ENCODE results near the gene GLCCI1. TPM values are rescaled to one million over a fixed set of nuclear protein-coding genes. Genes with fewer than 3 reads are reported as not detected.
A peak's percentile ranks its signal among the peaks of the same experiment; 100 is the strongest.

GLCCI1 gene
- polyA plus RNA-seq, 2 donors, result 1.4 to 2.2 TPM

- WGBS, 2 donors, result 70 to 71% methylated on average over 5 of the region's 5 CpGs
- Histone ChIP-seq H3K36me3 (ENCODE audit: control insufficient read depth in 2 of 2, insufficient read depth in 2 of 2, low read length in 1 of 2) (no peaks in the 10 kb centered on the region), H3K4me1 (ENCODE audit: control insufficient read depth in 2 of 2, insufficient read depth in 2 of 2, low read length in 1 of 2) (no peaks in the 10 kb centered on the region), H3K4me3 (ENCODE audit: low read depth in 1 of 2, low read length in 2 of 2) (no peak overlapping the region), H3K9me3 (ENCODE audit: control insufficient read depth in 2 of 2, insufficient read depth in 1 of 2, low read depth in 1 of 2, low read length in 1 of 2) (no peaks in the 10 kb centered on the region), H3K27ac (ENCODE audit: low read depth in 2 of 2, low read length in 1 of 2) (peak overlapping the region; percentile 43 to 53), H3K27me3 (ENCODE audit: control insufficient read depth in 1 of 2, insufficient read depth in 2 of 2, low read length in 2 of 2) (no peaks in the 10 kb centered on the region)
These were observed 163.4 kb downstream of the GLCCI1 start for GRCh38 chr7:8131694-8132605.

DNA sequence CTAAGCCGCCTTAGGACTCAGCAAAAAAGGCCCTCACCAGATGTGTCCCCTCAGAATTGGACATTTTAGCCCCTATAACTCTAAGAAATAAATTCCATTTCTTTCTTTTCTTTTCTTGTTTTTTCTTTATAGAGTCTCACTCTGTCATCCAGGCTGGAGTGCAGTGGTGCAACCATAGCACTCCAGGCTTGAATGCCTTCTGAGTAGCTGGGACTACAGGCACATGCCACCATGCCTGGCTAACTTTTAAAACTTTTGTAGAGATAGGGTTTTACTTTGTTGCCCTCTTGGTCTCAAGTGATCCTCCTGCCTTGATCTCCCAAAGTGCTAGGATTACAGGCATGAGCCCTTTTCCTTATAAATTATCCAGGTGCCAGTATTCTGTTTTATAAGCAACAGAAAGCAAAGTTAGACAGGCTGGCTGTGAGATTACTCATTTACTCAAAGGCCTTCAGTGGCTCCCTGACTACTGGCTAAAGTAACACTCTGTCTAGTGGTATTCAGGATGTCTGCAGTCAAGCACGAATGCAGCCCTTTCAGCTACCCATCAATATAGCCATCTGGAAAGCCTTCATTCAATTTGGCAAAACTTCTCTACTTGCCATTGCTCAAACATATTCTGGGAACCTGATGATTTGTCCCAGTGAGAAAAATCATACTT is 164.7 kb downstream of the GLCCI1 start:
- Histone ChIP-seq H3K27me3 (ENCODE audit: control insufficient read depth in 1 of 2, insufficient read depth in 2 of 2, low read length in 2 of 2) (no peaks in the 10 kb centered on the region), H3K4me3 (ENCODE audit: low read depth in 1 of 2, low read length in 2 of 2) (no peak overlapping the region), H3K4me1 (ENCODE audit: control insufficient read depth in 2 of 2, insufficient read depth in 2 of 2, low read length in 1 of 2) (no peaks in the 10 kb centered on the region), H3K36me3 (ENCODE audit: control insufficient read depth in 2 of 2, insufficient read depth in 2 of 2, low read length in 1 of 2) (no peaks in the 10 kb centered on the region), H3K27ac (ENCODE audit: low read depth in 2 of 2, low read length in 1 of 2) (no peak overlapping the region), H3K9me3 (ENCODE audit: control insufficient read depth in 2 of 2, insufficient read depth in 1 of 2, low read depth in 1 of 2, low read length in 1 of 2) (no peaks in the 10 kb centered on the region)
- WGBS, 2 donors, result 81 to 85% methylated on average over 2 of the region's 2 CpGs

GRCh38 chr7:8134089-8134733 is 165.6 kb downstream of the GLCCI1 start:
- H3K27ac ChIP-seq (ENCODE audit: low read depth in 2 of 2, low read length in 1 of 2), result peak overlapping the region in 1 of 2 donors; percentile 34
- WGBS, 2 donors, result 65 to 71% methylated on average over 10 of the region's 10 CpGs

GRCh38 chr7:8135417-8135816 is 166.8 kb downstream of the GLCCI1 start:
- Histone ChIP-seq H3K27me3 (ENCODE audit: control insufficient read depth in 1 of 2, insufficient read depth in 2 of 2, low read length in 2 of 2) (no peaks in the 10 kb centered on the region), H3K9me3 (ENCODE audit: control insufficient read depth in 2 of 2, insufficient read depth in 1 of 2, low read depth in 1 of 2, low read length in 1 of 2) (no peaks in the 10 kb centered on the region), H3K4me1 (ENCODE audit: control insufficient read depth in 2 of 2, insufficient read depth in 2 of 2, low read length in 1 of 2) (no peaks in the 10 kb centered on the region), H3K36me3 (ENCODE audit: control insufficient read depth in 2 of 2, insufficient read depth in 2 of 2, low read length in 1 of 2) (no peaks in the 10 kb centered on the region), H3K27ac (ENCODE audit: low read depth in 2 of 2, low read length in 1 of 2) (no peak overlapping the region), H3K4me3 (ENCODE audit: low read depth in 1 of 2, low read length in 2 of 2) (no peak overlapping the region)
- 98% methylated on average over 3 of the region's 3 CpGs for WGBS, 2 donors

More at GRCh38 chr7:8134089-8134733, 165.6 kb downstream of the GLCCI1 start:
- Histone ChIP-seq H3K27me3 (ENCODE audit: control insufficient read depth in 1 of 2, insufficient read depth in 2 of 2, low read length in 2 of 2) (no peaks in the 10 kb centered on the region), H3K4me1 (ENCODE audit: control insufficient read depth in 2 of 2, insufficient read depth in 2 of 2, low read length in 1 of 2) (no peaks in the 10 kb centered on the region), H3K4me3 (ENCODE audit: low read depth in 1 of 2, low read length in 2 of 2) (no peak overlapping the region), H3K36me3 (ENCODE audit: control insufficient read depth in 2 of 2, insufficient read depth in 2 of 2, low read length in 1 of 2) (no peaks in the 10 kb centered on the region), H3K9me3 (ENCODE audit: control insufficient read depth in 2 of 2, insufficient read depth in 1 of 2, low read depth in 1 of 2, low read length in 1 of 2) (no peaks in the 10 kb centered on the region)

GRCh38 chr7:8136051-8136730 is 167.6 kb downstream of the GLCCI1 start:
- H3K9me3 ChIP-seq (ENCODE audit: control insufficient read depth in 2 of 2, insufficient read depth in 1 of 2, low read depth in 1 of 2, low read length in 1 of 2), result no peaks in the 10 kb centered on the region

More at GRCh38 chr7:8136051-8136730, 167.6 kb downstream of the GLCCI1 start:
- Histone ChIP-seq H3K4me3 (ENCODE audit: low read depth in 1 of 2, low read length in 2 of 2) (no peak overlapping the region), H3K4me1 (ENCODE audit: control insufficient read depth in 2 of 2, insufficient read depth in 2 of 2, low read length in 1 of 2) (no peaks in the 10 kb centered on the region), H3K36me3 (ENCODE audit: control insufficient read depth in 2 of 2, insufficient read depth in 2 of 2, low read length in 1 of 2) (no peaks in the 10 kb centered on the region), H3K27me3 (ENCODE audit: control insufficient read depth in 1 of 2, insufficient read depth in 2 of 2, low read length in 2 of 2) (no peaks in the 10 kb centered on the region), H3K27ac (ENCODE audit: low read depth in 2 of 2, low read length in 1 of 2) (no peak overlapping the region)
- WGBS, 2 donors, result 93% methylated on average over 12 of the region's 12 CpGs
